ENCODE results near the gene DLX4.

DLX4 gene

DNA sequence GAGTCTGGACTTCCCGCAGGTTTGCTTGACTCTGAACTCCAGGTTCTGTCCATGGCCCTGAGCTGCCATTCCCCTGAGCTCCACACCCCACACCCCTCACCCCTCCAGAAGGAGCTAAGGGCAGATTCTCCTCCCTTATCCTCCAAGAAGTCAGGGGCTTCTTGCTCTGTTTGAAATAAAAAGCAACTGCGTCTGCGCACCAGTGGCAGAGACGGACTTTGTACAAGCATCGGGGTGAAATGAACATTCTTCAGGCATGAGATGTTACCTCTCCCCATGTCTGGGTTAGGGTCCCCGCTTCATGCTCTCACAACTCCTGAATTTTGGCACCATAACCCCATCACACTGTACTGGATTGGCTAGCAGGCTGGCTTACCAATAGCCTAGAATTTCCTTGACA is 36.1 kb upstream of the DLX4 start:
- H3K4me3 ChIP-seq (ENCODE audit: control insufficient read depth, low read depth, low read length) = no peak overlapping the region
- TF ChIP-seq, protein P1, sequence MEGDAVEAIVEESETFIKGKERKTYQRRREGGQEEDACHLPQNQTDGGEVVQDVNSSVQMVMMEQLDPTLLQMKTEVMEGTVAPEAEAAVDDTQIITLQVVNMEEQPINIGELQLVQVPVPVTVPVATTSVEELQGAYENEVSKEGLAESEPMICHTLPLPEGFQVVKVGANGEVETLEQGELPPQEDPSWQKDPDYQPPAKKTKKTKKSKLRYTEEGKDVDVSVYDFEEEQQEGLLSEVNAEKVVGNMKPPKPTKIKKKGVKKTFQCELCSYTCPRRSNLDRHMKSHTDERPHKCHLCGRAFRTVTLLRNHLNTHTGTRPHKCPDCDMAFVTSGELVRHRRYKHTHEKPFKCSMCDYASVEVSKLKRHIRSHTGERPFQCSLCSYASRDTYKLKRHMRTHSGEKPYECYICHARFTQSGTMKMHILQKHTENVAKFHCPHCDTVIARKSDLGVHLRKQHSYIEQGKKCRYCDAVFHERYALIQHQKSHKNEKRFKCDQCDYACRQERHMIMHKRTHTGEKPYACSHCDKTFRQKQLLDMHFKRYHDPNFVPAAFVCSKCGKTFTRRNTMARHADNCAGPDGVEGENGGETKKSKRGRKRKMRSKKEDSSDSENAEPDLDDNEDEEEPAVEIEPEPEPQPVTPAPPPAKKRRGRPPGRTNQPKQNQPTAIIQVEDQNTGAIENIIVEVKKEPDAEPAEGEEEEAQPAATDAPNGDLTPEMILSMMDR (conservative IDR thresholded peaks at IDR 0.05; ENCODE audit: control insufficient read depth, insufficient read depth, low read depth, low read length) = no peak
- DNase-seq (ENCODE audit: low read depth) = no peak

DNA sequence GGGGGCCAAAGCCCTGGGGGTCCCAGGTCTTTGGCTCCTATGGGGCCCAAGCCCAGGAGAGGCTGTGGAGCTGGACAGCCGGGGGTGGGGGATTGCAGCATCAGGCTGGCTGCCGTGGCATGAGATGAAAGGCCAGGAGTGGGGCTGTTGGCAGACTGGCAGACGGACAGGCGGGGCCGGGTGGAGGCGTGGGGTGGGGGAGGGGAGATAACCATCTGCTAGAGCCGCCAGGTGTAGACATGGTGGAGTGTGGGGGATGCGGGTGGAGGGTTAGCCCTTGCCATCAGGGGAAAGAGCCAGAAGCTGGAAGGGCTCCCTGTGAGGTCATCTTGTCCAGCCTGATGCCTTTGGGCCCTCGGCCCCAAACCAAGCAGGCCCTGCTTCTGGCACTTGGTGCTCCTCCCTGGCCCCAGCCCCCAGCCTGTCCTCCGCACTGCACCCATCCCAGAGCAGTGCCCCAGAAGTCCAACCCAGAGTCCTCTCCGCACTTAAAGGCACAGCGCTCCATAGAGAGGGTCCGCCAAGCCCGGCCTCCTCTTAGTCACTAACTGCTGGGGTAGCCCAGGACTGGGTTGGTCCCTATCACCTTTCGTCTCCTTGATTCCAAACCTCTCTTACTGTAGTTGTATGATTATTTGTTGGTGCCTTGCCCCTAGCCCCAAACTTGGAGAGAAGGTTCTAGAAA is 33.3 kb upstream of the DLX4 start:
- TF ChIP-seq, protein P1 (conservative IDR thresholded peaks at IDR 0.05; ENCODE audit: control insufficient read depth, insufficient read depth, low read depth, low read length) = no peak
- no peak for DNase-seq (ENCODE audit: low read depth)
- H3K4me3 ChIP-seq (ENCODE audit: control insufficient read depth, low read depth, low read length) = no peak overlapping the region

DNA sequence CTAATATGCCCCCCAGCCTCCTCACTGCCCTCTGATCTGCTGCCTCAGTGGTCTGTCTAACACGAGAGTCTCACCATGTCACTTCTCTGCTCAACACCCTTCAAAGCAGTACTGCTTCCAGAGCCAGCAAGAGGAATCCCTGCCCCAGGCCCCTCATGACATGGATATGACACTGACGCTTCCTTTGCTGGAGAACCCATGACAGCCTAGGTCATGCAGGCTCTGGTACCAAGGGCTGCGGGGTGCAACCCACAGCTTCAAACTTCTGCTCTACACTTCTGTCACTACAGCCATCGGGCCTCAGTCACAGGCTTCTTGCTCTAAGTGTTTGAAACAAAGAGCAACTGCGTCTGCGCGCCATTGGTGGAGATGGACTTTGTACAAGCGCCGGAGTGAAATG is 32.6 kb upstream of the DLX4 start:
- DNase-seq (ENCODE audit: low read depth) = no peak
- H3K4me3 ChIP-seq (ENCODE audit: control insufficient read depth, low read depth, low read length) = no peak overlapping the region
- TF ChIP-seq, protein P1 (conservative IDR thresholded peaks at IDR 0.05; ENCODE audit: control insufficient read depth, insufficient read depth, low read depth, low read length) = no peak

DNA sequence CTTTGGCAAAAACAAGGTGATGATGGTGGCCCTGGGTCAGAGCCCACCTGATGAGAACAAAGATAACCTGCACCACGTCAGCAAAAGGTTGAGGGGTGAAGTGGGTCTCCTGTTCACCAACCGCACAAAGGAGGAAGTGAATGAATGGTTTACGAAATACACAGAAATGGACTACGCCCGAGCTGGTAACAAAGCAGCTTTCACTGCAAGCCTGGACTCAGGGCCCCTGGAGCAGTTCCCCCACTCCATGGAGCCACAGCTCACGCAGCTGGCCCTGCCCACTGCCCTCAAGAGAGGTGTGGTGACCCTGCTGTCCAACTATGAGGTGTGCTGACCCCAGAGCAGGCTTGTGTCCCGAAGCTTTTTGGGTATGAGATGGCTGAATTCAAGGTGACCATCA is 29.7 kb upstream of the DLX4 start:
- H3K4me3 ChIP-seq (ENCODE audit: control insufficient read depth, low read depth, low read length) = no peak overlapping the region
- TF ChIP-seq, protein P1 (conservative IDR thresholded peaks at IDR 0.05; ENCODE audit: control insufficient read depth, insufficient read depth, low read depth, low read length) = no peak
- DNase-seq (ENCODE audit: low read depth) = no peak

DNA sequence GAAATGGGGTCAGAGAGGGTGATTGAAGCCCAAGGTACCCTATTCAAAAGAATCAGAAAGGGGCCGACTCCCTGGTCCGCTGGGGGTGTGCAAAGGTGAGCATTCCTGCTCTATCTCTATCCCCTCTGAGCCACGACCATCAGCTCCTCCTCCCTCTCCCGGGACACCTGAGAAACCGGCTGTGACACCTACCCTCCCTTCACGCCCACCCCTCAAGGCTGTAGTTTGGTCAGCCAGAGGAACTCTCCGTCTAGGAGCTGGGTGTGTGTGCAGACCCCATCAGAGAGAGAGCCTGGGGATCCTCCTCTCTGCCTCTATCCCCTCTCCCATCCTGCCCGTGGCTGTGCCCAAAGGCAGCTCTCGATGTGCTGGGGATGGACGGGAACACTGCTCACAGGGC is 27.6 kb upstream of the DLX4 start:
- TF ChIP-seq, protein P1 (conservative IDR thresholded peaks at IDR 0.05; ENCODE audit: control insufficient read depth, insufficient read depth, low read depth, low read length) = no peak
- no peak overlapping the region for H3K4me3 ChIP-seq (ENCODE audit: control insufficient read depth, low read depth, low read length)
- DNase-seq (ENCODE audit: low read depth) = no peak

DNA sequence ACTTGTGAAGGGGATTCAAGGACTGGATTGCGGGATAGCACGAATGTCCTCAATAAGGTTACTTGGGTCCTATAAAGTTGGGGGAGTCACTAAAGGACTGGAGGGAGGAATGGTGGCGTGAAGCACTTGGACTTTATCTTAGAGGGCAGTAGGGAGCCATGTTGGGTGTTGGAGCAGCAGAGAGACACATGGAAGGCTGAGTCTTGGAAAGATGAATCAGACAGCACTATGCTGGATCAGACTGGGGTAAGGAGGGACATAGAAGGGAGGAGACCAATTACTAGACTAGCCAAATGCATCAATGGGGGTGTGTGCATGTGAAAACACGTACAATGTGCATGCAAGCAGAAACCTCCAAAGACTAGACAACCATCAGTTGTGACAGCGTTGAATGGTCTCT is 26.0 kb upstream of the DLX4 start:
- no peak overlapping the region for H3K4me3 ChIP-seq (ENCODE audit: control insufficient read depth, low read depth, low read length)
- no peak for DNase-seq (ENCODE audit: low read depth)
- TF ChIP-seq, protein P1 (conservative IDR thresholded peaks at IDR 0.05; ENCODE audit: control insufficient read depth, insufficient read depth, low read depth, low read length) = no peak

Data from fibroblast of mammary gland (primary cell).